ENCODE measurements around the gene IGFL2. TPM values are rescaled to one million over a fixed set of nuclear protein-coding genes. Genes with fewer than 3 reads are reported as not detected.
"Not testable (repeated sequence)": the region's sequence is repeated elsewhere in the genome, so short reads cannot be mapped to it uniquely, and the experiment has no call there.

Gene IGFL2
- total and polyA plus RNA-seq, 3 donors from 2014 or later: 7.2 to 8.0 (median 7.6) TPM

DNA sequence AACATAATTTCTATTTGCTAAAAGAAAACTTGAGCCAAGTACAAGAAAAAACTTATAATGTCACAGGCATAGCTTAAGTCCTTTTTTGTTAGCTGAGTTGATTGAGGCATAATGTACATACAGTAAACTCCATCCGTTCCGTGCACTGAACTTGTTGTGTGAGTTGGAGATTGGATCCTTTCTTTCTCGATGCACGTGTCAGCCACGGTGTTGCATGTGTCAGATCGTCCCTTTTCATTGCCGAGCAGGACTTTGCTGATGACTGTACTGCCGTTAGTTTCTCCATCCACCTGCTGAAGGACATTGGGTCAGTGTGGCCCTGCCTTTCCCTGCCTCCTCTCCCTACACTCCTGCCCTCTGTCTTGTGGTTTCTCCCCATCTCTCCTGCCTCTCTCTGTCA is 34.4 kb downstream of the IGFL2 start:
- no peak for DNase-seq
- Histone ChIP-seq H3K4me3 (no peak overlapping the region), H3K4me1 (no peaks in the 10 kb centered on the region), H3K9me3 (no peaks in the 10 kb centered on the region), H3K27ac (no peak overlapping the region), H3K36me3 (ENCODE audit: low read depth, missing control alignments) (no peaks in the 10 kb centered on the region), H3K27me3 (no peaks in the 10 kb centered on the region)
- intact Hi-C loops (cut with DNase I; ENCODE audit: low total_unique reads): no loop called here
- WGBS, 2 donors: 90 to 92% methylated on average over 8 of the region's 8 CpGs
- no peak for TF ChIP-seq POLR2A (IDR thresholded peaks at IDR 0.05)
- TF ChIP-seq, protein P1, sequence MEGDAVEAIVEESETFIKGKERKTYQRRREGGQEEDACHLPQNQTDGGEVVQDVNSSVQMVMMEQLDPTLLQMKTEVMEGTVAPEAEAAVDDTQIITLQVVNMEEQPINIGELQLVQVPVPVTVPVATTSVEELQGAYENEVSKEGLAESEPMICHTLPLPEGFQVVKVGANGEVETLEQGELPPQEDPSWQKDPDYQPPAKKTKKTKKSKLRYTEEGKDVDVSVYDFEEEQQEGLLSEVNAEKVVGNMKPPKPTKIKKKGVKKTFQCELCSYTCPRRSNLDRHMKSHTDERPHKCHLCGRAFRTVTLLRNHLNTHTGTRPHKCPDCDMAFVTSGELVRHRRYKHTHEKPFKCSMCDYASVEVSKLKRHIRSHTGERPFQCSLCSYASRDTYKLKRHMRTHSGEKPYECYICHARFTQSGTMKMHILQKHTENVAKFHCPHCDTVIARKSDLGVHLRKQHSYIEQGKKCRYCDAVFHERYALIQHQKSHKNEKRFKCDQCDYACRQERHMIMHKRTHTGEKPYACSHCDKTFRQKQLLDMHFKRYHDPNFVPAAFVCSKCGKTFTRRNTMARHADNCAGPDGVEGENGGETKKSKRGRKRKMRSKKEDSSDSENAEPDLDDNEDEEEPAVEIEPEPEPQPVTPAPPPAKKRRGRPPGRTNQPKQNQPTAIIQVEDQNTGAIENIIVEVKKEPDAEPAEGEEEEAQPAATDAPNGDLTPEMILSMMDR (IDR thresholded peaks at IDR 0.05): no peak

DNA sequence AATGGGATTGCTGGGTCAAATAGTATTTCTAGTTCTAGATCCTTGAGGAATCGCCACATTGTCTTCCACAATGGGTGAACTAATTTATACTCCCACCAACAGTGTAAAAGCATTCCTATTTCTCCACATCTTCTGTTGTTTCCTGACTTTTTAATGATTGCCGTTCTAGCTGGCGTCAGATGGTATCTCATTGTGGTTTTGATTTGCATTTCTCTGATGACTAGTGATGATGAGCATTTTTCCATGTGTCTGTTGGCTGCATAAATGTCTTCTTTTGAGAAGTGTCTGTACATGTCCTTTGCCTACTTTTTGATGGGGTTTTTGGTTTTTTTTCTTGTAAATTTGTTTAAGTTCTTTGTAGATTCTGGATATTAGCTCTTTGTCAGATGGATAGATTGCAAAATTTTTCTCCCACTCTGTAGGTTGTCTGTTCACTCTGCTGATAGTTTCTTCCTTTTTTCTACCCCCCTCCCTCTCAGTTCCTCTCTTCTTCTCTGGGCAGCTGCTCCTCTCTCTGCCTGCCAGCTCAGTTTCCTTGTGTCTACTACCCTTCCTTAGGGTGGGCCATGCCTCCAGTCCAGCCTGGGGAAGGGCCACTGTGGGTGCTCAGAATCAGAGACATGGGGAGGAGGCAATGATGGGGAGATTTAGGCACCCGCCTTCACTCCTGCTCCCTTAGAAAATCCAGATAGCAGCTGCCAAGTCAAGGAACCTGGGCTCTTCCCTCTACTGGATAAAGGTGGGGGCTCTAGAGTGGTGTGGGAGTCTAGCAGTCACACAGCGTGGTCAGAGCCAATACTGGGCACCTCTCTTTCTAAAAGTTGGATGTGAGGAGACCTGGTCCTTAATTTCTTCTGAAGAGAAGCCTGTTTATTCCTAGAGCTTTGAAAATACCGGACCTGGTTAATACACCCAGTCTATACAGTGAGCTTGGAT is 37.0 kb downstream of the IGFL2 start:
- H3K4me1 ChIP-seq; H3K27ac ChIP-seq; H3K27me3 ChIP-seq; intact Hi-C loops (cut with DNase I; ENCODE audit: low total_unique reads); H3K36me3 ChIP-seq (ENCODE audit: low read depth, missing control alignments); H3K9me3 ChIP-seq; DNase-seq; H3K4me3 ChIP-seq: not testable (repeated sequence)
- WGBS, 2 donors: 85 to 88% methylated on average over 6 of the region's 6 CpGs

DNA sequence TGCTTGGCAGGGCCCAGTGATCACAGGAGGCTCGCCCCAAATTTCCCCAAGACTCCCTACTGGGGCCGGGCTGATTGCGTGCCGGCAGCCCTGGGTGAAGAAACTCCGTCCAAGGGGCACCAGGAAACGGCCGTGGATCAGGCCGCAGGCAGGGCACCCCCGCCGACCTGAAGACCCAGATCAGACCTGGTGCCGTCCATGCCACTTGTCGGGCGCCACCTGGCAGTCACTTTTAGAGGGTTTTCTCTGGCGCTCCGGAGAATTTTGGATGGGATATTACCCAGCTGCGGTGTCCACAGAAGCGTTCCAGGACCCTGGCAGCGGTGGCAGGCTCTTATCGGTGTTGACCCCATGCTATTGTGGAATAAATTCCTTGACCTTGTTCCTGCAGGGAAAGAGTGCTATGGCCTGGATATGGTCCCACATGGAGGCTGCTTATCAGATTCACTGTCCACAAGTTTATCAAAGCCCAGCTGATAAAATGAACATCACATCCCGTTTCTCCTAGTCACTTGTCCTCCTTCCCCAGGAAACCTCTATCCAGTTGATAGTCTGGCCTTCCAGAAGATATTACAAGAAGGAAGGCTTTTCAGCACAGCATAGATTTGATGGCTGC is 38.2 kb downstream of the IGFL2 start:
- Histone ChIP-seq H3K36me3 (ENCODE audit: low read depth, missing control alignments) (no peaks in the 10 kb centered on the region), H3K27ac (no peak overlapping the region), H3K4me3 (no peak overlapping the region), H3K27me3 (no peaks in the 10 kb centered on the region), H3K9me3 (no peaks in the 10 kb centered on the region), H3K4me1 (no peaks in the 10 kb centered on the region)
- no peak for TF ChIP-seq POLR2A (IDR thresholded peaks at IDR 0.05)
- TF ChIP-seq, protein P1 (IDR thresholded peaks at IDR 0.05): no peak
- no peak for DNase-seq
- 74 to 88% methylated on average over 9 to 20 of the region's 20 CpGs for WGBS, 2 donors
- intact Hi-C loops (cut with DNase I; ENCODE audit: low total_unique reads): no loop called here

DNA sequence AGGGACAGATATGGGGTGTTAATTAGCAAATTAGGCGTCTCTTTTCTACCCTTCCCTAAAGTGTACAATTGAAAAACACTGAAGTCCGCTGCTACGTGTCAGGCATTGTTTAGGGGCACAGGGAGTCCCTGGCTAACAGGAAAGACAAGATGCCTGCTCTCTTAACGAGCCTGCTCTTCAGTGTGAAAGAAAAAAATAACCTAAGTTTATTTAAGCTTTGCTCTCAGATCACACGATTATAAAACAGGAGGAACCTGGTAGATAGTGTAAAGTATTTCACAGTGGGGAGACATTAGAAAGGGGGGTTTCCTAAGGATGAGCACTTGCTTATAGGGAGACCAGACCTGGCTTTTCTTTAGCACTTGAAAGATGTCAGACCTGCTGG is 38.7 kb downstream of the IGFL2 start:
- intact Hi-C loops (cut with DNase I; ENCODE audit: low total_unique reads): no loop called here
- 30 to 46% methylated on average over 5 of the region's 5 CpGs for WGBS, 2 donors
- Histone ChIP-seq H3K36me3 (ENCODE audit: low read depth, missing control alignments) (no peaks in the 10 kb centered on the region), H3K4me1 (no peaks in the 10 kb centered on the region), H3K27me3 (no peaks in the 10 kb centered on the region), H3K9me3 (no peaks in the 10 kb centered on the region), H3K4me3 (no peak overlapping the region), H3K27ac (no peak overlapping the region)
- DNase-seq: no peak
- TF ChIP-seq POLR2A (IDR thresholded peaks at IDR 0.05): no peak
- TF ChIP-seq, protein P1 (IDR thresholded peaks at IDR 0.05): no peak

DNA sequence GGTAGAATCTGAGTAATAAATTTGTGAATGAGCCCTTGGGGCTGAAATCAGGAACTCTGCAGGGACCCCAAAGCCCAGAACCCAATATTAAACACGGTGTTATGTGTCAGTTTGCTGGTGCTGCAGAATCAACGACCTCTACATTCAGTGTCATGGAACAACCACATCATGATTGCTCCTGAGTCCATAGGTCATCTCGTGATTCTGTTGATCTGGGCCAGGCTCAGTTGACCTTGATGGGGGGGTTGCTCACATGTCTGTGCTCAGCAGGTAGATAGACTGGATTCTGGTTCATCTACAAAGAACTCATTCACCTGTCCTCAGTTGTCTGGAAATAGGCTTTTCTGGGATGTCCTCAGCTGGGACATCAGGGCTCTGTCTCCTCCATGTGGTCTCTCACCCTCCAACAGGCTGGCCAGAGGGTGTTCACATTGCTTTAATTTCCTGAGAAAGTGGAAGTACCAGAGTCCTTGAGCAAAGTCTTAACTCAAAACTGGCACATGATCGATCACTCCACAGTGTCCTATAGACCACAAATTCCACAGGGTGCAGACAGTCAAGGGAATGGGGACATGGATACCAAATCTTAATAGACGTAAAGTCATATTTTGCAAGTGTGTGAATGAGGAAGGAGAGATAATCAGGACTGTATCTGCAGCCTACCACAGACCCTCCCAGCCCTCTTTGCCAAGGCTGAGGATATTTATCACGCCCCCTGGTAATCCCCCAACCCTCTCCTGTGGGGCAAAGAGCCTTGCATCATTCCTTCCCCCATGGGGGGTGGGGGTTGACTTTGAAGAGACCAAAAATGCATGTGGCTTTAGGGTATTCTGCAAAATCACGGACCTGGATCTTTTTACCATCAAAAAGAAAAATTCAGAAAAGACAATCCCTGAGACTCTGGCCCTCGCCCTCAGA is 42.2 kb downstream of the IGFL2 start:
- Histone ChIP-seq H3K36me3 (ENCODE audit: low read depth, missing control alignments) (no peaks in the 10 kb centered on the region), H3K27ac (no peak overlapping the region), H3K27me3 (no peaks in the 10 kb centered on the region), H3K9me3 (no peaks in the 10 kb centered on the region), H3K4me3 (no peak overlapping the region), H3K4me1 (peaks cover 3% of the 10 kb centered on the region)
- DNase-seq: no peak
- TF ChIP-seq, protein P1 (IDR thresholded peaks at IDR 0.05): no peak
- no peak for TF ChIP-seq POLR2A (IDR thresholded peaks at IDR 0.05)
- 73 to 84% methylated on average over 8 of the region's 8 CpGs for WGBS, 2 donors
- intact Hi-C loops (cut with DNase I; ENCODE audit: low total_unique reads): no loop called here
